Measurements from ENCODE around the gene CAND2. TPM values are rescaled to one million over a fixed set of nuclear protein-coding genes. Genes with fewer than 3 reads are reported as not detected.

The CAND2 gene
- total and polyA plus RNA-seq, 4 donors: 0.38 to 1.6 (median 0.92) TPM

- no peaks in the 10 kb centered on the region for H3K36me3 ChIP-seq (ENCODE audit: control insufficient read depth in 4 of 4, insufficient read depth in 3 of 4, low read depth in 1 of 4, low read length in 3 of 4)
- H3K27ac ChIP-seq (ENCODE audit: low read depth in 1 of 2, low read length in 2 of 2): no peak overlapping the region
- no peaks in the 10 kb centered on the region for H3K27me3 ChIP-seq (ENCODE audit: control insufficient read depth in 4 of 4, insufficient read depth in 4 of 4, low read length in 3 of 4)
- H3K4me3 ChIP-seq (ENCODE audit: low read depth in 1 of 3, low read length in 3 of 3): no peak overlapping the region
- DNase-seq (ENCODE audit: low spot score): no peak
- WGBS: 85% methylated on average over 9 of the region's 9 CpGs
- TF ChIP-seq GABPA (IDR thresholded peaks at IDR 0.05 in 1 of 2, conservative IDR thresholded peaks at IDR 0.05 in 1 of 2) (no peak), ZBTB33 (IDR thresholded peaks at IDR 0.05) (no peak)
- no peaks in the 10 kb centered on the region for H3K4me1 ChIP-seq (ENCODE audit: control insufficient read depth in 4 of 4, insufficient read depth in 4 of 4, low read length in 3 of 4)
- no peaks in the 10 kb centered on the region for H3K9me3 ChIP-seq (ENCODE audit: control insufficient read depth in 4 of 4, low read length in 3 of 4)
- no peak overlapping the region for H3K9ac ChIP-seq (ENCODE audit: low read depth in 1 of 2, low read length in 2 of 2)
Observed at GRCh38 chr3:12753275-12754028, 43.0 kb upstream of the CAND2 start.

GRCh38 chr3:12754313-12754712, 42.2 kb upstream of the CAND2 start:
- TF ChIP-seq JUND (IDR thresholded peaks at IDR 0.05) (no peak), TAF1 (conservative IDR thresholded peaks at IDR 0.05) (no peak), RXRA (IDR thresholded peaks at IDR 0.05) (no peak), NR2F2 (IDR thresholded peaks at IDR 0.05) (no peak), YY1 (IDR thresholded peaks at IDR 0.05) (no peak), EGR1 (IDR thresholded peaks at IDR 0.05; ENCODE audit: low read depth in 2 of 2) (no peak), ZBTB33 (IDR thresholded peaks at IDR 0.05) (no peak), FOXA2 (IDR thresholded peaks at IDR 0.05) (no peak), GABPA (IDR thresholded peaks at IDR 0.05 in 1 of 2, conservative IDR thresholded peaks at IDR 0.05 in 1 of 2) (no peak), SP1 (IDR thresholded peaks at IDR 0.05) (no peak)
- TF ChIP-seq, protein P1, sequence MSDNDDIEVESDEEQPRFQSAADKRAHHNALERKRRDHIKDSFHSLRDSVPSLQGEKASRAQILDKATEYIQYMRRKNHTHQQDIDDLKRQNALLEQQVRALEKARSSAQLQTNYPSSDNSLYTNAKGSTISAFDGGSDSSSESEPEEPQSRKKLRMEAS (IDR thresholded peaks at IDR 0.05): no peak
- TF ChIP-seq, protein P2, sequence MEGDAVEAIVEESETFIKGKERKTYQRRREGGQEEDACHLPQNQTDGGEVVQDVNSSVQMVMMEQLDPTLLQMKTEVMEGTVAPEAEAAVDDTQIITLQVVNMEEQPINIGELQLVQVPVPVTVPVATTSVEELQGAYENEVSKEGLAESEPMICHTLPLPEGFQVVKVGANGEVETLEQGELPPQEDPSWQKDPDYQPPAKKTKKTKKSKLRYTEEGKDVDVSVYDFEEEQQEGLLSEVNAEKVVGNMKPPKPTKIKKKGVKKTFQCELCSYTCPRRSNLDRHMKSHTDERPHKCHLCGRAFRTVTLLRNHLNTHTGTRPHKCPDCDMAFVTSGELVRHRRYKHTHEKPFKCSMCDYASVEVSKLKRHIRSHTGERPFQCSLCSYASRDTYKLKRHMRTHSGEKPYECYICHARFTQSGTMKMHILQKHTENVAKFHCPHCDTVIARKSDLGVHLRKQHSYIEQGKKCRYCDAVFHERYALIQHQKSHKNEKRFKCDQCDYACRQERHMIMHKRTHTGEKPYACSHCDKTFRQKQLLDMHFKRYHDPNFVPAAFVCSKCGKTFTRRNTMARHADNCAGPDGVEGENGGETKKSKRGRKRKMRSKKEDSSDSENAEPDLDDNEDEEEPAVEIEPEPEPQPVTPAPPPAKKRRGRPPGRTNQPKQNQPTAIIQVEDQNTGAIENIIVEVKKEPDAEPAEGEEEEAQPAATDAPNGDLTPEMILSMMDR (IDR thresholded peaks at IDR 0.05; ENCODE audit: low read depth, low read length, missing input control): no peak
- TF ChIP-seq, protein P3, sequence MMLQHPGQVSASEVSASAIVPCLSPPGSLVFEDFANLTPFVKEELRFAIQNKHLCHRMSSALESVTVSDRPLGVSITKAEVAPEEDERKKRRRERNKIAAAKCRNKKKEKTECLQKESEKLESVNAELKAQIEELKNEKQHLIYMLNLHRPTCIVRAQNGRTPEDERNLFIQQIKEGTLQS (IDR thresholded peaks at IDR 0.05): no peak
- no peaks in the 10 kb centered on the region for H3K4me1 ChIP-seq (ENCODE audit: control insufficient read depth in 4 of 4, insufficient read depth in 4 of 4, low read length in 3 of 4)
- H3K9me3 ChIP-seq (ENCODE audit: control insufficient read depth in 4 of 4, low read length in 3 of 4): no peaks in the 10 kb centered on the region
- H3K9ac ChIP-seq (ENCODE audit: low read depth in 1 of 2, low read length in 2 of 2): no peak overlapping the region
- H3K27me3 ChIP-seq (ENCODE audit: control insufficient read depth in 4 of 4, insufficient read depth in 4 of 4, low read length in 3 of 4): no peaks in the 10 kb centered on the region
- no peak for DNase-seq (ENCODE audit: low spot score)
- no peak overlapping the region for H3K27ac ChIP-seq (ENCODE audit: low read depth in 1 of 2, low read length in 2 of 2)
- 98% methylated on average over 1 of the region's 1 CpG for WGBS
- no peaks in the 10 kb centered on the region for H3K36me3 ChIP-seq (ENCODE audit: control insufficient read depth in 4 of 4, insufficient read depth in 3 of 4, low read depth in 1 of 4, low read length in 3 of 4)
- H3K4me3 ChIP-seq (ENCODE audit: low read depth in 1 of 3, low read length in 3 of 3): no peak overlapping the region

Measured in liver (tissue), 9 donors.